Sigmoid colon (tissue), 7 donors: ENCODE data around the gene CENPE. TPM values are rescaled to one million over a fixed set of nuclear protein-coding genes. Genes with fewer than 3 reads are reported as not detected.

Source experiments
- DNase-seq: peaks from one replicate; pipeline ENCODE4 v3.0.0-alpha.2; 2019
- H3K27ac ChIP-seq, 4 donors: fragments of 200-600 bp; sonication (generic); one replicate each; pipeline ENCODE4 v1.5.1; 2016 to 2019; ENCODE audit warnings: mild to moderate bottlenecking in 1 of 4
- H3K27me3 ChIP-seq, 3 donors: fragments of 200-600 bp; sonication (generic); one replicate each; pipeline ENCODE4 v1.5.1; 2019; ENCODE audit warnings: mild to moderate bottlenecking in 1 of 3
- H3K36me3 ChIP-seq, 4 donors: fragments of 200-600 bp; sonication (generic); one replicate each; pipeline ENCODE4 v1.5.1; 2016 to 2019
- H3K4me1 ChIP-seq, 4 donors: fragments of 200-600 bp; sonication (generic); one replicate each; pipeline ENCODE4 v1.5.1; 2017 to 2019
- H3K4me3 ChIP-seq, 4 donors: fragments of 200-600 bp; sonication (generic); one replicate each; pipeline ENCODE4 v1.5.1; 2017 to 2019; ENCODE audit warnings: mild to moderate bottlenecking in 2 of 4, moderate library complexity in 1 of 4
- H3K9me3 ChIP-seq, 4 donors: fragments of 200-600 bp in 3 of 4; sonication (generic) in 3 of 4; one replicate each; pipeline versions ENCODE4 v1.5.1 to v1.6.1; 2013 to 2019
- CTCF ChIP-seq, 4 experiments: fragments of 450-650 bp in 3 of 4; fragments of 200-600 bp in 1 of 4; IDR thresholded peaks; one replicate each; pipeline ENCODE4 v1.5.1; 2016 to 2019; ENCODE audit warnings: antibody characterized with exemption in 4 of 4, mild to moderate bottlenecking in 3 of 4, moderate library complexity in 2 of 4
- EP300 ChIP-seq, 4 donors: sonication (generic); formaldehyde crosslinking; IDR thresholded peaks; one replicate each; pipeline ENCODE4 v1.6.1; 2017; ENCODE audit warnings: antibody characterized with exemption in 4 of 4
- POLR2A ChIP-seq, 2 donors: fragments of 450-650 bp; IDR thresholded peaks; one replicate each; pipeline ENCODE4 v1.6.1; 2016; ENCODE audit warnings: antibody characterized with exemption in 2 of 2, mild to moderate bottlenecking in 2 of 2, moderate library complexity in 2 of 2
- POLR2AphosphoS5 ChIP-seq, 4 donors: sonication (generic); formaldehyde crosslinking; IDR thresholded peaks; one replicate each; pipeline ENCODE4 v1.6.1; 2017; ENCODE audit warnings: antibody characterized with exemption in 4 of 4
- WGBS, 2 donors: extraction: QIAGEN DNeasy Blood & Tissue Kit; methylation state at CpG; one replicate each; pipeline ENCODE4 v1.1.7; 2013; 5-methylcytosine and 5-hydroxymethylcytosine counted together
- intact Hi-C: fragments of 100-400 bp; cut with DNase I; formaldehyde crosslinking; loops from one replicate; pipeline ENCODE4 v1.15.1; 2023
- polyA plus RNA-seq, 3 donors: library from polyadenylated mRNA; stranded (reverse); fragments of 200-250 nt; gene quantifications; one replicate each; pipeline ENCODE4 v1.2.3, GENCODE V29; 2013
- total RNA-seq, 4 donors: library from RNA; depleted of rRNA; stranded (reverse); fragments of >200 nt; gene quantifications; one replicate each; pipeline ENCODE4 v1.1.0, GENCODE V29; 2016
- donor health status: healthy with polysubstance abuse.
- donor health status: Bipolar disorder and iron deficiency.
- donor health status: healthy.

CENPE gene
- total and polyA plus RNA-seq, 7 donors, result 0.46 to 5.2 (median 1.1) TPM

- Histone ChIP-seq H3K4me1 (no peaks in the 10 kb centered on the region), H3K4me3 (no peak overlapping the region), H3K27me3 (no peaks in the 10 kb centered on the region), H3K36me3 (no peaks in the 10 kb centered on the region), H3K27ac (no peak overlapping the region), H3K9me3 (no peaks in the 10 kb centered on the region)
- TF ChIP-seq CTCF (IDR thresholded peaks at IDR 0.05), result no peak
- TF ChIP-seq EP300 (IDR thresholded peaks at IDR 0.05), result no peak
- no peak for TF ChIP-seq POLR2AphosphoS5 (IDR thresholded peaks at IDR 0.05)
- TF ChIP-seq POLR2A (IDR thresholded peaks at IDR 0.05), result no peak
- DNase-seq, result no peak
- WGBS, 2 donors, result 79 to 93% methylated on average over 4 of the region's 4 CpGs
- intact Hi-C loops, result no loop called here
These were observed 39.4 kb downstream of the CENPE start for GRCh38 chr4:103158760-103159159.

- TF ChIP-seq CTCF (IDR thresholded peaks at IDR 0.05) (no peak), EP300 (IDR thresholded peaks at IDR 0.05) (no peak), POLR2A (IDR thresholded peaks at IDR 0.05) (no peak), POLR2AphosphoS5 (IDR thresholded peaks at IDR 0.05) (no peak)
- no peak for DNase-seq
- no peak overlapping the region for H3K4me3 ChIP-seq
- H3K9me3 ChIP-seq, result no peaks in the 10 kb centered on the region
- no peaks in the 10 kb centered on the region for H3K36me3 ChIP-seq
- WGBS, 2 donors, result 83 to 99% methylated on average over 3 of the region's 3 CpGs
- no peaks in the 10 kb centered on the region for H3K27me3 ChIP-seq
- H3K4me1 ChIP-seq, result no peaks in the 10 kb centered on the region
- intact Hi-C loops, result no loop called here
- H3K27ac ChIP-seq, result no peak overlapping the region
These were observed 42.0 kb downstream of the CENPE start for GRCh38 chr4:103156106-103156505.

- Histone ChIP-seq H3K27ac (no peak overlapping the region), H3K9me3 (no peaks in the 10 kb centered on the region), H3K4me1 (no peaks in the 10 kb centered on the region), H3K4me3 (no peak overlapping the region), H3K27me3 (no peaks in the 10 kb centered on the region), H3K36me3 (no peaks in the 10 kb centered on the region)
- no peak for DNase-seq
- 70 to 88% methylated on average over 3 of the region's 3 CpGs for WGBS, 2 donors
- intact Hi-C loops, result no loop called here
- no peak for TF ChIP-seq CTCF (IDR thresholded peaks at IDR 0.05)
- no peak for TF ChIP-seq POLR2A (IDR thresholded peaks at IDR 0.05)
- TF ChIP-seq POLR2AphosphoS5 (IDR thresholded peaks at IDR 0.05), result no peak
- TF ChIP-seq EP300 (IDR thresholded peaks at IDR 0.05), result no peak
These were observed 45.8 kb downstream of the CENPE start for GRCh38 chr4:103152381-103152780.

GRCh38 chr4:103150677-103151076 is 47.5 kb downstream of the CENPE start:
- WGBS, 2 donors, result 91 to 94% methylated on average over 1 of the region's 1 CpG
- intact Hi-C loops, result no loop called here
- no peaks in the 10 kb centered on the region for H3K36me3 ChIP-seq
- H3K4me3 ChIP-seq, result no peak overlapping the region
- no peaks in the 10 kb centered on the region for H3K27me3 ChIP-seq
- H3K27ac ChIP-seq, result no peak overlapping the region
- TF ChIP-seq POLR2AphosphoS5 (IDR thresholded peaks at IDR 0.05), result no peak
- TF ChIP-seq POLR2A (IDR thresholded peaks at IDR 0.05), result no peak
- no peak for TF ChIP-seq CTCF (IDR thresholded peaks at IDR 0.05)
- TF ChIP-seq EP300 (IDR thresholded peaks at IDR 0.05), result no peak
- H3K9me3 ChIP-seq, result no peaks in the 10 kb centered on the region
- DNase-seq, result no peak
- H3K4me1 ChIP-seq, result no peaks in the 10 kb centered on the region

GRCh38 chr4:103144926-103145325 is 53.2 kb downstream of the CENPE start:
- Histone ChIP-seq H3K4me3 (no peak overlapping the region), H3K36me3 (no peaks in the 10 kb centered on the region), H3K4me1 (no peaks in the 10 kb centered on the region), H3K27me3 (no peaks in the 10 kb centered on the region), H3K27ac (no peak overlapping the region), H3K9me3 (no peaks in the 10 kb centered on the region)
- WGBS, 2 donors, result 88 to 93% methylated on average over 4 of the region's 4 CpGs
- TF ChIP-seq CTCF (IDR thresholded peaks at IDR 0.05) (no peak), POLR2AphosphoS5 (IDR thresholded peaks at IDR 0.05) (no peak), POLR2A (IDR thresholded peaks at IDR 0.05) (no peak), EP300 (IDR thresholded peaks at IDR 0.05) (no peak)
- DNase-seq, result no peak
- intact Hi-C loops, result no loop called here
